Smooth muscle cell (in vitro differentiated cells): Measurements from ENCODE around the gene COL6A2. TPM values are rescaled to one million over a fixed set of nuclear protein-coding genes. Genes with fewer than 3 reads are reported as not detected.

ENCODE experiments used
- DNase-seq: peaks from one replicate; lab custom pipeline; 2025; ENCODE audit not compliant: unreplicated experiment; lab: John Stamatoyannopoulos, UW
- H2AFZ ChIP-seq: fragments of 200-600 bp; sonication (generic); 2 replicates; pipeline ENCODE4 v1.6.0; 2016; ENCODE audit warnings: antibody characterized with exemption, low read depth, mild to moderate bottlenecking
- H3F3A ChIP-seq: fragments of 200-600 bp; sonication (generic); 2 replicates; pipeline ENCODE4 v1.6.0; 2017; ENCODE audit warnings: antibody characterized with exemption, low read depth
- H3K27ac ChIP-seq: fragments of 200-600 bp; sonication (generic); 2 replicates; pipeline ENCODE4 v1.5.1; 2016; ENCODE audit warnings: low read depth, mild to moderate bottlenecking
- H3K27me3 ChIP-seq: fragments of 200-600 bp; sonication (generic); 2 replicates; pipeline ENCODE4 v1.6.1; 2016; ENCODE audit warnings: low read depth, mild to moderate bottlenecking
- H3K36me3 ChIP-seq: fragments of 200-600 bp; sonication (generic); 2 replicates; pipeline ENCODE4 v1.5.1; 2016; ENCODE audit warnings: low read depth
- H3K4me1 ChIP-seq: fragments of 200-600 bp; sonication (generic); 2 replicates; pipeline ENCODE4 v1.5.1; 2016; ENCODE audit warnings: low read depth
- H3K4me2 ChIP-seq: fragments of 200-600 bp; sonication (generic); 2 replicates; pipeline ENCODE4 v1.6.0; 2016; ENCODE audit warnings: mild to moderate bottlenecking
- H3K4me3 ChIP-seq: fragments of 200-600 bp; sonication (generic); 2 replicates; pipeline ENCODE4 v1.5.1; 2016; ENCODE audit warnings: mild to moderate bottlenecking
- H3K79me2 ChIP-seq: fragments of 200-600 bp; sonication (generic); 2 replicates; pipeline ENCODE4 v1.6.0; 2016; ENCODE audit warnings: low read depth, mild to moderate bottlenecking
- H3K9ac ChIP-seq: fragments of 200-600 bp; sonication (generic); 2 replicates; pipeline ENCODE4 v1.6.0; 2016; ENCODE audit warnings: low read depth
- H3K9me3 ChIP-seq: fragments of 200-600 bp; sonication (generic); replicated peaks from 2 replicates; pipeline ENCODE4 v1.5.1; 2016; ENCODE audit warnings: low read depth
- H4K20me1 ChIP-seq: fragments of 200-600 bp; sonication (generic); 2 replicates; pipeline ENCODE4 v1.6.0; 2016; ENCODE audit warnings: low read depth
- WGBS: methylation state at CpG from one replicate; pipeline ENCODE4 v1.1.7; 2016; ENCODE audit warnings: low lambda C conversion rate; 5-methylcytosine and 5-hydroxymethylcytosine counted together
- polyA plus RNA-seq: library from polyadenylated mRNA; unstranded; fragments of >200 nt; fragmentation: Nextera tagmentation; extraction: Ambion mirVana; gene quantifications from 2 replicates; pipeline ENCODE4 v1.2.1, GENCODE V29; 2016
- total RNA-seq: library from RNA; depleted of rRNA; stranded (reverse); fragments of >200 nt; gene quantifications from 2 replicates; pipeline ENCODE4 v1.2.3, GENCODE V29; 2014
- TF ChIP-seq, protein P1 (sequence below): fragments of 200-600 bp; sonication (generic); IDR thresholded peaks from 2 replicates; pipeline ENCODE4 v1.5.1; 2017; ENCODE audit warnings: borderline replicate concordance, mild to moderate bottlenecking, antibody characterized with exemption; ENCODE audit not compliant: insufficient read depth, poor library complexity, severe bottlenecking

Gene COL6A2
- total and polyA plus RNA-seq, 2 experiments from 2014 or later: 1,570 to 4,089 TPM

DNA sequence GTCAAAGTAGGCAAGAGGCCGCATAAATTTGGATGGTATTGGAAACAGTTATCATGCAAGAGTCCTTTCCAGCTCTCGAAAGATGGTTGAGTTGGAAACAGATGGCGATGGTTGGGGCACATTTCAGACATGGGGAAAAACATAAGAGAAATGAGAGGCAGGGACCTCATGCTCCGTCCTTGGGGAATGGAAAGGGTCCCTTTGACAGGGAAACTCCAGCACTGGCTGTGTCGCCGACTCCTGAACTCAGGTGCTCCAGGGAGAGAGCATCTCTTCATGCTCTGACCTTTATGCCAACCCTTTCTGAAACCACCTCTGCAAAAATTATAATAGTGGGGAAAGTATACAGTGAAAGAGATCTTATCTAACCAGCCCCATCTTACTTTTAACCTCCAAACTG is 36.8 kb upstream of the COL6A2 start:
- 73% methylated on average over 6 of the region's 6 CpGs for WGBS
- H3K4me1 ChIP-seq: peaks cover 22% of the 10 kb centered on the region
- H3K9ac ChIP-seq: peak overlapping the region; percentile 88
- H3K4me3 ChIP-seq: no peak overlapping the region
- no peaks in the 10 kb centered on the region for H4K20me1 ChIP-seq
- TF ChIP-seq, protein P1, sequence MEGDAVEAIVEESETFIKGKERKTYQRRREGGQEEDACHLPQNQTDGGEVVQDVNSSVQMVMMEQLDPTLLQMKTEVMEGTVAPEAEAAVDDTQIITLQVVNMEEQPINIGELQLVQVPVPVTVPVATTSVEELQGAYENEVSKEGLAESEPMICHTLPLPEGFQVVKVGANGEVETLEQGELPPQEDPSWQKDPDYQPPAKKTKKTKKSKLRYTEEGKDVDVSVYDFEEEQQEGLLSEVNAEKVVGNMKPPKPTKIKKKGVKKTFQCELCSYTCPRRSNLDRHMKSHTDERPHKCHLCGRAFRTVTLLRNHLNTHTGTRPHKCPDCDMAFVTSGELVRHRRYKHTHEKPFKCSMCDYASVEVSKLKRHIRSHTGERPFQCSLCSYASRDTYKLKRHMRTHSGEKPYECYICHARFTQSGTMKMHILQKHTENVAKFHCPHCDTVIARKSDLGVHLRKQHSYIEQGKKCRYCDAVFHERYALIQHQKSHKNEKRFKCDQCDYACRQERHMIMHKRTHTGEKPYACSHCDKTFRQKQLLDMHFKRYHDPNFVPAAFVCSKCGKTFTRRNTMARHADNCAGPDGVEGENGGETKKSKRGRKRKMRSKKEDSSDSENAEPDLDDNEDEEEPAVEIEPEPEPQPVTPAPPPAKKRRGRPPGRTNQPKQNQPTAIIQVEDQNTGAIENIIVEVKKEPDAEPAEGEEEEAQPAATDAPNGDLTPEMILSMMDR: no peak
- peak overlapping the region; percentile 73 for H3K4me2 ChIP-seq
- H3K9me3 ChIP-seq: no peaks in the 10 kb centered on the region
- no peaks in the 10 kb centered on the region for H3K27me3 ChIP-seq
- H3F3A ChIP-seq: peaks cover 7% of the 10 kb centered on the region
- H3K36me3 ChIP-seq: no peaks in the 10 kb centered on the region
- H3K27ac ChIP-seq: peak overlapping the region; percentile 99
- DNase-seq: no peak
- H2AFZ ChIP-seq: no peak overlapping the region
- H3K79me2 ChIP-seq: no peaks in the 10 kb centered on the region

DNA sequence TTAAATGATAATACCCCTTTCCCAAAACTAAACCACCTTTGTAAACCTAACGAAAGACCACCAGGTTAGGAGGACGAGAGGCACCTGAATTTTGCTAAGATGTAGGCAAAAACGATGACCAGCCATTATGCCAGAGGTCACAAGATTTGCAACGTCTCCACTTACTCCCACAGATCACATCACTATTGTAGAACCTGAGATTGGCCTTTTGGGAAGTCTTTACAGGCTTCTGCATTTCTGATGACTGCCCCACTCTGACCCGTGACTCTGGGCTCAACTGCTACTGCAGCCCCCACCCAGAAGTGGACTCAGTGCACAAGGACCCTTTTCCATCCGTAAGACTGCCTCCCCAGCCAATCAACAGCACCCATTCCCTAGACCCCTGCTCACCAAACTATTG is 36.4 kb upstream of the COL6A2 start:
- H3K36me3 ChIP-seq: no peaks in the 10 kb centered on the region
- no peaks in the 10 kb centered on the region for H4K20me1 ChIP-seq
- no peak overlapping the region for H2AFZ ChIP-seq
- peaks cover 7% of the 10 kb centered on the region for H3F3A ChIP-seq
- peak overlapping the region; percentile 99 for H3K27ac ChIP-seq
- H3K4me2 ChIP-seq: peak overlapping the region; percentile 73
- no peaks in the 10 kb centered on the region for H3K9me3 ChIP-seq
- peak overlapping the region; percentile 88 for H3K9ac ChIP-seq
- no peaks in the 10 kb centered on the region for H3K79me2 ChIP-seq
- no peak overlapping the region for H3K4me3 ChIP-seq
- peaks cover 22% of the 10 kb centered on the region for H3K4me1 ChIP-seq
- no peaks in the 10 kb centered on the region for H3K27me3 ChIP-seq
- 88% methylated on average over 6 of the region's 6 CpGs for WGBS
- TF ChIP-seq, protein P1: no peak
- DNase-seq: no peak

DNA sequence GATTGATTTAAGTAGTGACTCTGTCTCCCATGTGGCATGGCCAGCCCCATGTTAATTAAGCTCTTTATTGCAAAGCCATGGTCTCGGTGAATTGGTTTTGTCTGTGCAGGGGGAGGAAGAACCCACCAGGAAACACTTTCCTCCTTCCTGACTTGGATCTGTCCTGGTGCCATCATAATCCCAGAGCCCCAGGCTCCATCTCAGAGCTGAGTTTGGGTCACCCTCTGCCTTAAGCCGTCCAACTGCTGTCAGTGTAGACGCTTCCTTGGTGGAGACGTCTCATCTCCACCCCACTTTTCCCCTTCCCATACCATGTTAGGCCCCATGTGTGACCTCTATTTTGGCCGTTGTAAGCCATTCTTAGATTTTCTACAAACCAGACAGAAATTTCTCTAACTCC is 36.0 kb upstream of the COL6A2 start:
- no peaks in the 10 kb centered on the region for H3K79me2 ChIP-seq
- 93% methylated on average over 5 of the region's 5 CpGs for WGBS
- no peak for DNase-seq
- H3K4me1 ChIP-seq: peaks cover 26% of the 10 kb centered on the region
- H3K9me3 ChIP-seq: no peaks in the 10 kb centered on the region
- H3K27me3 ChIP-seq: no peaks in the 10 kb centered on the region
- H3K4me2 ChIP-seq: no peak overlapping the region
- peaks cover 7% of the 10 kb centered on the region for H3F3A ChIP-seq
- TF ChIP-seq, protein P1: no peak
- peak overlapping the region; percentile 99 for H3K27ac ChIP-seq
- no peak overlapping the region for H2AFZ ChIP-seq
- H3K9ac ChIP-seq: peak overlapping the region; percentile 88
- H3K4me3 ChIP-seq: no peak overlapping the region
- no peaks in the 10 kb centered on the region for H3K36me3 ChIP-seq
- no peaks in the 10 kb centered on the region for H4K20me1 ChIP-seq

DNA sequence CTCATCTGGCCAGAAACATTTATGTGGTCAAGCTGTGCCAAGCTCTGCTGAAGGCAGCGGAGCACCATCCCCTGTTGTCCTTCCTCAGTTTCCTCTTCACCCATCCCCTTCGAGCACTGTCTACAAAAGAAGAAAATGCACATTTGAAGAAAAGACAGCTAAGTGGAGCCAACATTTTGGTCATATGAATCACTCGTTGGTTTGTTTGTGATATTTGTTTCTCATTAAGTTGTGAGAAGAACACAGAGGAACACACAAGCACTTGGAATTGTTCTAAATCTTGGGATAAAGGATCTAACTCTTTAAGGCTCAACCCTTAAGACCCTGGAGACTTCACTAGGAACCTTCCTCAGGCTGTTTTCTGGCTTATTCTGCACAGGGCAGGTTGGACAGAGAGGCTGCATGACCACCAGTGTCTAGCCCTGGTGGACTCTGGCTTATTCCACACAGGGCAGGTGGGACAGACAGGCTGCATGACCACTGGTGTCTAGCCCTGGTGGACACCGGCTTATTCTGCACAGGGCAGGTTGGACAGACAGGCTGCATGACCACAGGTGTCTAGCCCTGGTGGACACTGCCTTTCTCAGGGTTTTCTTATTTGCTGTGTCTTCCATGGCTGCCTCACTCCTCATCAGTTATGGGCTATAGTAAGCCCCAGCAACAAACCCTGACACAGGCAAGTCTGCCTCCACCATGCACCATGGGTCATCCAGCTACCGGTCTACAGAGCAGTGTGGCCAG is 35.3 kb upstream of the COL6A2 start:
- H3K27ac ChIP-seq: peak overlapping the region; percentile 99
- no peak overlapping the region for H3K4me3 ChIP-seq
- H4K20me1 ChIP-seq: no peaks in the 10 kb centered on the region
- DNase-seq: no peak
- TF ChIP-seq, protein P1: no peak
- no peaks in the 10 kb centered on the region for H3K27me3 ChIP-seq
- no peaks in the 10 kb centered on the region for H3K36me3 ChIP-seq
- H2AFZ ChIP-seq: no peak overlapping the region
- no peak overlapping the region for H3K4me2 ChIP-seq
- peaks cover 27% of the 10 kb centered on the region for H3K4me1 ChIP-seq
- 92% methylated on average over 4 of the region's 5 CpGs for WGBS
- H3K9ac ChIP-seq: no peak overlapping the region
- H3K9me3 ChIP-seq: no peaks in the 10 kb centered on the region
- H3F3A ChIP-seq: peaks cover 7% of the 10 kb centered on the region
- H3K79me2 ChIP-seq: no peaks in the 10 kb centered on the region
